GM04504 (cell line): ENCODE measurements around the gene POLR2M.

Source experiments
- DNase-seq: peaks from one replicate; pipeline ENCODE4 v3.0.0-alpha.2; 2012; ENCODE audit warnings: low read depth

The POLR2M gene

GRCh38 chr15:57706405-57707209 lies at the start of gene POLR2M:
Gene POLR2M (plus strand): TSS chr15:57706714. CDS start chr15:57706843, 129 bp downstream.
- DNase-seq, result peak; percentile 93

- no peak for DNase-seq
Measured at GRCh38 chr15:57657619-57658018, 48.9 kb upstream of the POLR2M start.

- DNase-seq, result no peak
Measured at GRCh38 chr15:57662091-57662744, 44.3 kb upstream of the POLR2M start.

- no peak for DNase-seq
Measured at GRCh38 chr15:57662802-57663201, 43.7 kb upstream of the POLR2M start.

- no peak for DNase-seq
Measured at GRCh38 chr15:57663262-57663661, 43.3 kb upstream of the POLR2M start.

- no peak for DNase-seq
Measured at GRCh38 chr15:57665194-57665593, 41.3 kb upstream of the POLR2M start.

GRCh38 chr15:57665939-57666338 lies 40.6 kb upstream of the POLR2M start:
- no peak for DNase-seq

- DNase-seq, result peak; percentile 42
Measured at GRCh38 chr15:57667171-57667849, 39.2 kb upstream of the POLR2M start.

GRCh38 chr15:57668016-57668415 lies 38.5 kb upstream of the POLR2M start:
- DNase-seq, result no peak

- DNase-seq, result no peak
Measured at GRCh38 chr15:57671636-57672035, 34.9 kb upstream of the POLR2M start.

GRCh38 chr15:57675481-57676181 lies 30.9 kb upstream of the POLR2M start:
- DNase-seq, result no peak

GRCh38 chr15:57676585-57676984 lies 29.9 kb upstream of the POLR2M start:
- DNase-seq, result no peak

GRCh38 chr15:57677204-57677603 lies 29.3 kb upstream of the POLR2M start:
- DNase-seq, result no peak

- peak; percentile 43 for DNase-seq
Measured at GRCh38 chr15:57680021-57680420, 26.5 kb upstream of the POLR2M start.

- no peak for DNase-seq
Measured at GRCh38 chr15:57681011-57681410, 25.5 kb upstream of the POLR2M start.

- no peak for DNase-seq
Measured at GRCh38 chr15:57683481-57683880, 23.0 kb upstream of the POLR2M start.

GRCh38 chr15:57684491-57685151 lies 21.9 kb upstream of the POLR2M start:
- DNase-seq, result no peak

GRCh38 chr15:57685306-57686095 lies 21.0 kb upstream of the POLR2M start:
- DNase-seq, result no peak

GRCh38 chr15:57686657-57687056 lies 19.9 kb upstream of the POLR2M start:
- DNase-seq, result no peak

GRCh38 chr15:57690341-57690966 lies 16.1 kb upstream of the POLR2M start:
- DNase-seq, result no peak
